Mononuclear cell (primary cell): ENCODE data around the gene PPM1J. TPM values are rescaled to one million over a fixed set of nuclear protein-coding genes. Genes with fewer than 3 reads are reported as not detected.

Experiments used
- H3K27me3 ChIP-seq: 2 replicates; pipeline ENCODE4 v1.6.0; 2011; ENCODE audit warnings: low read length, control low read depth; ENCODE audit not compliant: insufficient read depth
- H3K4me1 ChIP-seq: 2 replicates; pipeline ENCODE4 v1.5.1; 2011; ENCODE audit warnings: mild to moderate bottlenecking, low read length, control low read depth; ENCODE audit not compliant: insufficient read depth
- H3K4me3 ChIP-seq: 2 replicates; pipeline ENCODE4 v1.5.1; 2011; ENCODE audit warnings: mild to moderate bottlenecking, low read length, moderate library complexity
- H3K9me3 ChIP-seq: 2 replicates; pipeline ENCODE4 v1.5.1; 2011; ENCODE audit warnings: low read depth, mild to moderate bottlenecking, control low read depth, low read length
- total RNA-seq: library from RNA; depleted of rRNA; stranded (reverse); fragments of >200 nt; gene quantifications from one replicate; pipeline ENCODE4 v1.2.3, GENCODE V29; 2012

Gene PPM1J
- total RNA-seq, 1 donor: 0.63 TPM

DNA sequence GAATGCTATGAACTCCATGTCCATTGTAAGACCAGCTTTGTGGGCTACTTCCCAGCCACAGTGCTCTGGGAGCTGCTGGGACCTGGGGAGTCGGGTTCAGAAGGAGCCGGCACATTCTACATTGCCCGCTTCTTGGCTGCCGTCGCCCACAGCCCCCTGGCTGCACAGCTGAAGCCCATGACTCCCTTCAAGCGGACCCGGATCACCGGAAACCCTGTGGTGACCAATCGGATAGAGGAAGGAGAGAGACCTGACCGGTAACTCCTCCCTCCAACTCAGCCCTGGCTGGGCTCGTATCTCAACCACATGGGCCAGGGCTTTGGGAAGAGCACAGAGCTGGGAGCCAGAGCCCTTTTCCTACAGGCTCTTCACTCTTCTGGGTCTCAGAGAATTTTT lies 25.3 kb downstream of the PPM1J start:
- no peaks in the 10 kb centered on the region for H3K9me3 ChIP-seq
- H3K4me1 ChIP-seq: no peaks in the 10 kb centered on the region
- no peak overlapping the region for H3K4me3 ChIP-seq
- no peaks in the 10 kb centered on the region for H3K27me3 ChIP-seq

- Histone ChIP-seq H3K9me3 (no peaks in the 10 kb centered on the region), H3K4me3 (no peak overlapping the region), H3K4me1 (no peaks in the 10 kb centered on the region), H3K27me3 (no peaks in the 10 kb centered on the region)
Measured at GRCh38 chr1:112689196-112689841, 25.8 kb downstream of the PPM1J start.

DNA sequence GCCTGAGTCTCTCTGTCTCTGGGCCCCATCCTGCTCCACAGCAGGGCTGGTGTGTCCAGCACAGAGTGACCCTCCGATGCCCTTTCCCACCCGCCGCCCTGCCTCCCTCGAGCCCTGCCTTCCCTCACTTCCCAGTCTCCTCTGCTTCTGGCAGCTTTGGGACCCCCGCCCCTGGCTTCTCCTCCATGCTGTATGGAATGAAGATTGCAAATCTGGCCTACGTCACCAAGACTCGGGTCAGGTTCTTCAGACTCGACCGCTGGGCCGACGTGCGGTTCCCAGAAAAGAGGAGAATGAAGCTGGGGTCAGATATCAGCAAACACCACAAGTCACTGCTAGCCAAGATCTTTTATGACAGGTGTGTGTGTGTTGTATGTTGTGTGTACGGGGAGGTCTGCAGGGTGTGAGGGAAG lies 26.3 kb downstream of the PPM1J start:
- Histone ChIP-seq H3K27me3 (no peaks in the 10 kb centered on the region), H3K4me1 (no peaks in the 10 kb centered on the region), H3K4me3 (no peak overlapping the region), H3K9me3 (no peaks in the 10 kb centered on the region)

DNA sequence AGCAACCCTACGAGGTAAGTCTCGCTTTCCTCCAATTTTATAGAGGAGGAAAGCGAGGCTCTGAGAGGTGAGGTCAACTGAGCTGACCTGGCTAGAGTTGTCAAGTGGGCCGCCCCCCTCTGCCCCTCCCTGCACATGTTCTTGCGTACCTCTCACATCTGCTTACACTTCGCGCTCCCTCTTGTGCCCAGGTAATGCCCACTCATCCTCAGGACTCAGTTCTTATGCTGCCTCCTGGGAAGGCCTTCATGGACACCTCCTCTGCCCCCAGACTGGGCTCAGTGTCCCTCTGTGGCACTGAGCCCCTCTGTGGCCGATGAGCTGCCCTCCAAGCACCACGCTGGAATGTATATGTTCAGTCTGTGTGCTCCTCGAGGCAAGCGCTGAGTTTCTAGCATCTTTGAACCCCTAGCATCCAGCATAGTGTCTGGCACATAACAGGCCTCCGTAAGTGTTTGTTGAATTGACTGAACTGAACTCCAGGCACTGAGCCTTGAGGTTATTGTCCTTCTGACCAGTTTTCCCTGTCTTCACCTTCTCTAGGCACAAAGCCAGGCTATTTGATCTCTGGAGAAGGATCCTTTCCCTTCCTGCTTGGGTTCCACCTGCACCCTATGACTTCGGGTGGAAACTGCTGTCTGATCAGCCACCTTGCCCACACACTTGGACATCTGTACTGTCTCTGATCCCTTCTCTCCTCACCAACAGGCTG lies 27.2 kb downstream of the PPM1J start:
- Histone ChIP-seq H3K4me3 (no peak overlapping the region), H3K27me3 (no peaks in the 10 kb centered on the region), H3K9me3 (no peaks in the 10 kb centered on the region), H3K4me1 (no peaks in the 10 kb centered on the region)

GRCh38 chr1:112687361-112687760 lies 27.8 kb downstream of the PPM1J start:
- H3K4me1 ChIP-seq: no peaks in the 10 kb centered on the region
- H3K4me3 ChIP-seq: no peak overlapping the region
- H3K9me3 ChIP-seq: no peaks in the 10 kb centered on the region
- H3K27me3 ChIP-seq: no peaks in the 10 kb centered on the region

DNA sequence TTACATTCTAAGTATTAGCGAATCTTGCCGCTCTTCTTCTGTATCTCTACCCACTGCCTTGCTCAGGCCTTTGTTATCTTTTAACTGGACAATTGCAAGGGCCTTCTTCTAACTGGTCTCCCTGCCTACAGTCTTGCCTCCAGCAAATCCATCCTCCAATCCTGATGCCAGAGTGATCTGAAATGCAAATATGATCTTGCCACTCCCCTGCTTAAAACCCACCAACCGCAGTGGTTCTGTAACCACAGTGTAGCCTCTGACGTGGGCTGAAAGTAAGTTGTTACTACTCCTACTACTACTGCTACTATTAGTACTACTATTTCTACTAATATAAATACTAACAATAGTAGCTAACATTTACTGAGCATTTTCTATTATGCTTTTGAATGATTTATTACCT lies 28.3 kb downstream of the PPM1J start:
- Histone ChIP-seq H3K27me3 (no peaks in the 10 kb centered on the region), H3K4me1 (no peaks in the 10 kb centered on the region), H3K4me3 (no peak overlapping the region), H3K9me3 (no peaks in the 10 kb centered on the region)

DNA sequence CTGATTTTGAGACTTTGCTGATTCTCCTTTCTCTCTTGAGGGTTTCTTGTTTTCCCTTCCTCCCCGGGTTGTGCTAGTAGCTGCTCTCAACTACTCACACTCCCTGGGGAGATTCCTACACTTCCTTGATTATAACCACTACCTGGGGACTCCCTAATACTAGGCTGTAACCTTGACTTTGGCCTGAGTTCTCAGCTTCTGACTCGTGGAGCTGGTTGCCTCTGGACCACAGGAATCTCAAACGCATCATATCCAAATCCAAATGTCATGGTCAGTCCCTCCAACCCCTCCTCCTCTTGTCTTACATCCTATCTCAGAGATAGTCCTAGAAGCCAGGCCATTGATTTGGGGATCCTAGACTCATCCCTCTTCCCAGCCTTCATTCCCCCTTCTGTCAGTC lies 28.7 kb downstream of the PPM1J start:
- no peaks in the 10 kb centered on the region for H3K4me1 ChIP-seq
- no peaks in the 10 kb centered on the region for H3K27me3 ChIP-seq

GRCh38 chr1:112685913-112686312 lies 29.2 kb downstream of the PPM1J start:
- H3K9me3 ChIP-seq: no peaks in the 10 kb centered on the region
- H3K4me1 ChIP-seq: no peaks in the 10 kb centered on the region
- no peaks in the 10 kb centered on the region for H3K27me3 ChIP-seq
- no peak overlapping the region for H3K4me3 ChIP-seq

More for the DNA sequence above, 28.7 kb downstream of the PPM1J start:
- Histone ChIP-seq H3K4me3 (no peak overlapping the region), H3K9me3 (no peaks in the 10 kb centered on the region)

- H3K9me3 ChIP-seq: no peaks in the 10 kb centered on the region
- H3K27me3 ChIP-seq: no peaks in the 10 kb centered on the region
- no peak overlapping the region for H3K4me3 ChIP-seq
Measured at GRCh38 chr1:112678605-112679004, 36.5 kb downstream of the PPM1J start.

DNA sequence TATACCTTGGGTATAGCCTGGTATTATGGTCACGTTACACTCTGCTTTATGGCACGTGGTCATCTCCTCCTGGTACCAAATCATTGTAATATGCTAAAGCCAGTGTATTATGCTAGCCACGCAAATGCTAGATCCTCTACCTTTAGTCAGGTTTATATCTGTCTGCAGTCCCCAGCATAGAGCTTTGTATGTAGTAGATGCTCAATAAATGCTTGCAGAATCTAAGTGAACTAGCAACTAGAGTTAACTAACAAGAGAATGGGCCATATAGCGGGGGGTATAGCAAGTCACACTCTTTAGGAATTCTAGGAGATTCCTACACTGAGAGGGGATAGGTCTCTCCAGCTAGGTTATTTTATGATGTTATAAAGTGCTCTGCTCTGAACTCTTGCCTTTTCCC lies 37.6 kb downstream of the PPM1J start:
- H3K4me3 ChIP-seq: no peak overlapping the region
- no peaks in the 10 kb centered on the region for H3K27me3 ChIP-seq
- no peaks in the 10 kb centered on the region for H3K9me3 ChIP-seq
- peaks cover 30% of the 10 kb centered on the region for H3K4me1 ChIP-seq

More at GRCh38 chr1:112678605-112679004, 36.5 kb downstream of the PPM1J start:
- H3K4me1 ChIP-seq: peaks cover 23% of the 10 kb centered on the region

GRCh38 chr1:112676543-112676942 lies 38.6 kb downstream of the PPM1J start:
- peaks cover 30% of the 10 kb centered on the region for H3K4me1 ChIP-seq
- no peaks in the 10 kb centered on the region for H3K27me3 ChIP-seq
- no peaks in the 10 kb centered on the region for H3K9me3 ChIP-seq
- H3K4me3 ChIP-seq: no peak overlapping the region

GRCh38 chr1:112675728-112676381 lies 39.3 kb downstream of the PPM1J start:
- Histone ChIP-seq H3K4me3 (peak overlapping the region; percentile 83), H3K27me3 (no peaks in the 10 kb centered on the region), H3K9me3 (no peaks in the 10 kb centered on the region), H3K4me1 (peaks cover 30% of the 10 kb centered on the region)

- no peaks in the 10 kb centered on the region for H3K9me3 ChIP-seq
- H3K4me1 ChIP-seq: peaks cover 30% of the 10 kb centered on the region
- H3K27me3 ChIP-seq: no peaks in the 10 kb centered on the region
- peak overlapping the region; percentile 83 for H3K4me3 ChIP-seq
Measured at GRCh38 chr1:112674986-112675727, 40.0 kb downstream of the PPM1J start.

- Histone ChIP-seq H3K4me1 (peaks cover 30% of the 10 kb centered on the region), H3K27me3 (no peaks in the 10 kb centered on the region), H3K4me3 (peak within 1 kb of the TSS; percentile 83), H3K9me3 (no peaks in the 10 kb centered on the region)
Measured at GRCh38 chr1:112674440-112674985, 40.6 kb downstream of the PPM1J start, which contains the start of gene MOV10. Gene MOV10, plus strand, starts transcription at chr1:112674659. Its CDS starts 254 bp downstream, at chr1:112674913.
